Endothelial cell of umbilical vein (primary cell): ENCODE measurements around the gene SHISA2. TPM values are rescaled to one million over a fixed set of nuclear protein-coding genes. Genes with fewer than 3 reads are reported as not detected.

Source experiments
- BruUV-seq: library from RNA; stranded (reverse); fragments of 400-500 nt; replicated peaks from 2 replicates; lab custom pipeline; 2021; lab: Mats Ljungman, UMichigan
- CTCF ChIA-PET: fragments of 300-600, 350-600 bp; sonication (Branson Sonifier 250); formaldehyde crosslinking; loops from one replicate; lab custom pipeline; 2021; ENCODE audit warnings: antibody characterized with exemption, inconsistent platforms; lab: Charles Lee
- POLR2A ChIA-PET: fragments of 300-600, 350-600 bp; sonication (Branson Sonifier 250); formaldehyde crosslinking; loops from one replicate; lab custom pipeline; 2021; ENCODE audit warnings: antibody characterized with exemption, inconsistent platforms; lab: Charles Lee
- DNase-seq: peaks from one replicate; pipeline ENCODE4 v3.0.0-alpha.2; 2011; ENCODE audit warnings: low read depth, low spot score
- FAIRE-seq: peaks from 2 replicates; lab custom pipeline; 2011; peaks lifted over from hg19 to GRCh38; lab: Jason Lieb, UNC
- H2AFZ ChIP-seq: 2 replicates; pipeline ENCODE4 v1.6.0; 2012; ENCODE audit warnings: low read depth, low read length, control low read depth, inconsistent platforms
- H3K27ac ChIP-seq: 2 replicates; pipeline ENCODE4 v1.5.1; 2011; ENCODE audit warnings: low read depth, mild to moderate bottlenecking, control low read depth, low read length, moderate library complexity; ENCODE audit not compliant: insufficient read depth
- H3K27me3 ChIP-seq, 2 experiments: 2 replicates each; pipeline versions ENCODE4 v1.6.0 to v1.6.1; 2011; ENCODE audit warnings: low read length in 2 of 2, mixed read lengths in 1 of 2; ENCODE audit not compliant: control insufficient read depth in 2 of 2, insufficient read depth in 2 of 2
- H3K36me3 ChIP-seq, 2 experiments: 2 replicates in 1 of 2; 3 replicates in 1 of 2; pipeline ENCODE4 v1.5.1; 2011; ENCODE audit warnings: low read length in 2 of 2, mild to moderate bottlenecking in 1 of 2, moderate library complexity in 1 of 2; ENCODE audit not compliant: control insufficient read depth in 2 of 2, insufficient read depth in 2 of 2; ENCODE audit errors: extremely low read depth in 1 of 2
- H3K4me1 ChIP-seq: 3 replicates; pipeline ENCODE4 v1.5.1; 2011; ENCODE audit warnings: mild to moderate bottlenecking, low read length; ENCODE audit not compliant: control insufficient read depth, insufficient read depth; ENCODE audit errors: extremely low read depth
- H3K4me2 ChIP-seq: 2 replicates; pipeline ENCODE4 v1.6.1; 2011; ENCODE audit warnings: low read length, control low read depth, mixed read lengths; ENCODE audit not compliant: insufficient read depth
- H3K4me3 ChIP-seq, 3 experiments: fragments of 200-600 bp in 1 of 3; sonication (generic), shearing (Covaris generic) in 1 of 3; replicated peaks in 1 of 3; 2 replicates each; pipeline ENCODE4 v1.5.1; 2011 to 2016; ENCODE audit warnings: control low read depth in 3 of 3, low read length in 3 of 3, mild to moderate bottlenecking in 2 of 3, inconsistent platforms in 1 of 3, low read depth in 1 of 3, moderate library complexity in 1 of 3; ENCODE audit not compliant: insufficient read depth in 1 of 3
- H3K79me2 ChIP-seq: 2 replicates; pipeline ENCODE4 v1.6.0; 2012; ENCODE audit warnings: low read length, inconsistent platforms; ENCODE audit not compliant: control insufficient read depth, insufficient read depth
- H3K9ac ChIP-seq: replicated peaks from 2 replicates; pipeline ENCODE3; 2011; ENCODE audit warnings: low read length, control low read depth; ENCODE audit not compliant: insufficient read depth; ENCODE audit errors: extremely low read depth
- H3K9me1 ChIP-seq: replicated peaks from 3 replicates; pipeline ENCODE4 v1.6.0; 2011; ENCODE audit warnings: mild to moderate bottlenecking, low read length; ENCODE audit not compliant: control insufficient read depth, insufficient read depth; ENCODE audit errors: extremely low read depth
- H3K9me3 ChIP-seq: replicated peaks from 2 replicates; pipeline ENCODE4 v1.5.1; 2012; ENCODE audit warnings: low read length, inconsistent platforms; ENCODE audit not compliant: control insufficient read depth, insufficient read depth
- H4K20me1 ChIP-seq: replicated peaks from 2 replicates; pipeline ENCODE3; 2011; ENCODE audit warnings: mild to moderate bottlenecking, low read length; ENCODE audit not compliant: control insufficient read depth, insufficient read depth; ENCODE audit errors: extremely low read depth
- FOS ChIP-seq: IDR thresholded peaks from 2 replicates; pipeline ENCODE4 v1.6.1; 2011; ENCODE audit warnings: mild to moderate bottlenecking, low read length, moderate library complexity, borderline replicate concordance; ENCODE audit not compliant: insufficient read depth
- JUN ChIP-seq: IDR thresholded peaks from 2 replicates; pipeline ENCODE4 v1.6.1; 2011; ENCODE audit warnings: borderline replicate concordance, low read depth; ENCODE audit not compliant: insufficient read length, insufficient read depth
- MAX ChIP-seq: IDR thresholded peaks from 2 replicates; pipeline ENCODE4 v1.6.1; 2011; ENCODE audit not compliant: insufficient read depth, insufficient read length
- POLR2A ChIP-seq: IDR thresholded peaks from 2 replicates; pipeline ENCODE4 v1.6.1; 2012; ENCODE audit warnings: low read depth, mild to moderate bottlenecking, control low read depth, low read length
- POLR2AphosphoS5 ChIP-seq: IDR thresholded peaks from 2 replicates; pipeline ENCODE4 v1.6.1; 2012; ENCODE audit warnings: low read depth, mild to moderate bottlenecking, control low read depth, low read length, moderate library complexity; ENCODE audit not compliant: insufficient read depth
- dilution Hi-C: fragments of 300-500 bp; cut with MboI; formaldehyde crosslinking; loops from one replicate; pipeline ENCODE4 v1.15.0; 2019; ENCODE audit warnings: low sequenced_read_pairs; ENCODE audit not compliant: extremely low pct_ligation_motif_present
- intact Hi-C: fragments of 100-400 bp; cut with micrococcal nuclease; formaldehyde crosslinking; loops from one replicate; pipeline ENCODE4 v1.10.0; 2022
- polyA plus RNA-seq, 4 experiments: library from polyadenylated mRNA; depleted of rRNA in 3 of 4; stranded (reverse) in 3 of 4; unstranded in 1 of 4; fragments of >200 nt; gene quantifications; 2 replicates each; pipeline versions ENCODE4 v1.2.1 to v1.2.3, GENCODE V29; 2011 to 2012; ENCODE audit warnings: missing spikeins in 1 of 4
- total RNA-seq: library from RNA; stranded (reverse); gene quantifications from 2 replicates; pipeline ENCODE4 v1.2.3, GENCODE V29; 2021

The SHISA2 gene
- total and polyA plus RNA-seq, 2 donors (not counting 3 experiments of a cell fraction or from before 2014, with no cell fraction given) = 1.5 to 2.5 TPM

GRCh38 chr13:26034018-26034417 is 17.8 kb downstream of the SHISA2 start:
- no peaks in the 10 kb centered on the region for H3K79me2 ChIP-seq
- DNase-seq (no peak), FAIRE-seq (no peak)
- no peak overlapping the region for H3K9ac ChIP-seq
- CTCF ChIA-PET = interaction anchor here (1.5 kb wide), 1 partner anchor 16 kb away, joined by 3 read pairs; no protein-coding TSS in a partner anchor
- POLR2A ChIA-PET = no interaction called here
- TF ChIP-seq FOS = no peak
- no peaks in the 10 kb centered on the region for H3K36me3 ChIP-seq
- no peaks in the 10 kb centered on the region for H3K9me1 ChIP-seq
- H3K27me3 ChIP-seq = no peaks in the 10 kb centered on the region
- H3K27ac ChIP-seq = no peak overlapping the region
- dilution Hi-C loops = no loop called here
- H2AFZ ChIP-seq = no peak overlapping the region
- intact Hi-C loops = no loop called here
- H3K9me3 ChIP-seq = no peaks in the 10 kb centered on the region
- no peak overlapping the region for H3K4me2 ChIP-seq
- no peaks in the 10 kb centered on the region for H3K4me1 ChIP-seq
- H4K20me1 ChIP-seq = no peaks in the 10 kb centered on the region
- no TSS peak for BruUV-seq
- H3K4me3 ChIP-seq = no peak overlapping the region

- no TSS peak for BruUV-seq
- Histone ChIP-seq H3K27me3 (no peaks in the 10 kb centered on the region), H3K9me3 (no peaks in the 10 kb centered on the region), H2AFZ (no peak overlapping the region), H4K20me1 (no peaks in the 10 kb centered on the region), H3K4me3 (no peak overlapping the region), H3K79me2 (no peaks in the 10 kb centered on the region), H3K36me3 (no peaks in the 10 kb centered on the region), H3K27ac (no peak overlapping the region), H3K9ac (no peak overlapping the region), H3K4me1 (no peaks in the 10 kb centered on the region), H3K9me1 (no peaks in the 10 kb centered on the region), H3K4me2 (no peak overlapping the region)
- intact Hi-C loops (no loop called here), dilution Hi-C loops (no loop called here)
- POLR2A ChIA-PET = no interaction called here
- no peak for TF ChIP-seq MAX
- no peak for TF ChIP-seq POLR2AphosphoS5
- no peak for TF ChIP-seq POLR2A
- no peak for TF ChIP-seq JUN
- no peak for DNase-seq
- CTCF ChIA-PET = interaction anchor here (1.1 kb wide), 1 partner anchor 21 kb away, joined by 3 read pairs; the partner anchor contains the start of gene SHISA2
- no peak for FAIRE-seq
Observed at GRCh38 chr13:26030331-26030730, 21.5 kb downstream of the SHISA2 start.
